NK-92 (cell line): ENCODE data around the gene ITIH1.

Source experiments
- DNase-seq: peaks from one replicate; lab custom pipeline; 2025; ENCODE audit not compliant: unreplicated experiment; lab: John Stamatoyannopoulos, UW

The ITIH1 gene

GRCh38 chr3:52838561-52839267 lies 61.3 kb downstream of the ITIH1 start:
- no peak for DNase-seq

DNA sequence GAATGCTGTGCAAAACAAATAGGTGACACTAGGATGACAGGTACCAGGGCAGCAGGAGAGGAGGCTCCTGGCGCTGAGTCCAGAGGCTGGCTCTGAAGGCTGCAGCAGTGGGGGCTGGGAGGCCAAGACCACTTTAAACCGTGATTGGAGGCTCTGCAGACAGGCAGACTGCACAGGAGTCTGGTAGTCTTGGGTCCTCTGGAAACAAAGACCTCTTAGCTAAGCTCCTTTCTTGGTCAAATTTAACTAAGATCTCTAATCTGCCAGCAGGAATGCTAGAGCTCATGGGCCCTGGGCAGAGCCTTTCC lies 61.8 kb downstream of the ITIH1 start:
- DNase-seq = no peak

- no peak for DNase-seq
Measured at GRCh38 chr3:52839892-52840545, 62.6 kb downstream of the ITIH1 start.

GRCh38 chr3:52841211-52841980 lies 64.0 kb downstream of the ITIH1 start:
- no peak for DNase-seq
